ENCODE results near the gene FHOD3.

DNA sequence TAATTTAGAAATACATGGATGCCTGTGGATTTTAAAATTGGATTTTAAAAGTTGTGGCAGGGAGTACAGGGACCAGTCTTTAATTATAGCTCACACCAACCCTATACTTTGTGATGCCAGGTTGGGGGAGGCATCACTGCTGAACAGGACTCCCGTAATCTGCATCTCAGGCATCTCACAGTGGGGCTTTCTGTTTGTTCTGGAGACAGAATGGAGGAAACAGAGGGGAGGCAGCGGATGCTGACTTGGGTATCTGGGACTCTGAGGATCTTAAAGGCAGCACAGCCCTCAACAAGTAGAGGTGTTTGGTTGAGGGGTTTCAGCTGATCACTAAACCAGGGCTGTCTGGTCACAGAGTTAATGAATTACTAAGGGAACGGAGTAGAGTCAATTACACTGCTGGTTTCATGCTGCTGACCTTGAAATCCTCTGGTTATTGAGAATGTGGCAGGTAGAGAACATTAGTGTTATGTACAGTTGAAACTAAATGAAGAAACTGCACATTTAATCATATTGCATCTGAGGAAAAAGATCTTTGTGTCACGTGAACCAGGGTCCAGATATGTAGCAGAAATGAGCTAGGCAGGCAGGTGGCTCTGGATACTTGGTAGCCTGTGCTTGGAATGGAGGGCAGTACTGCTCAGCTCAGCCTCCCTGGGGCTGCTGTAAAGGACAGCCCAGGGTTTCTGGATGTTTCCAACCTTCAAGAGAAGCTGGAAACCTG lies 40.3 kb downstream of the FHOD3 start:
- TF ChIP-seq CTCF (conservative IDR thresholded peaks at IDR 0.05; ENCODE audit: low read depth, low read length), result no peak
- TF ChIP-seq EZH2 (IDR thresholded peaks at IDR 0.05; ENCODE audit: low read length, unreplicated experiment), result no peak
- TF ChIP-seq EZH2phosphoT487 (IDR thresholded peaks at IDR 0.05; ENCODE audit: borderline replicate concordance, low read length), result no peak
